GM18508 (cell line): ENCODE results near the gene CTSH.

Experiments
- ATAC-seq: cut with Tn5 transposase; IDR thresholded peaks from one replicate; pipeline ENCODE4 v1.9.1; 2021; ENCODE audit warnings: moderate number of reproducible peaks; ENCODE audit not compliant: insufficient read depth, unreplicated experiment

CTSH gene

GRCh38 chr15:78944669-78945407 lies at the start of gene CTSH:
CTSH (minus strand) TSS chr15:78945046; CDS start chr15:78944981, 65 bp downstream.
- no peak for ATAC-seq

GRCh38 chr15:78993931-78994530 lies 49.2 kb upstream of the CTSH start:
- no peak for ATAC-seq

- ATAC-seq: no peak
Observed at GRCh38 chr15:78993257-78993930, 48.5 kb upstream of the CTSH start.

- ATAC-seq: no peak
Observed at GRCh38 chr15:78992416-78993256, 47.8 kb upstream of the CTSH start.

GRCh38 chr15:78991879-78992278 lies 47.0 kb upstream of the CTSH start:
- no peak for ATAC-seq

- no peak for ATAC-seq
Observed at GRCh38 chr15:78991476-78991875, 46.6 kb upstream of the CTSH start.

GRCh38 chr15:78990278-78990677 lies 45.4 kb upstream of the CTSH start:
- no peak for ATAC-seq

GRCh38 chr15:78989701-78990240 lies 44.9 kb upstream of the CTSH start:
- ATAC-seq: no peak

- peak; percentile 57 for ATAC-seq
Observed at GRCh38 chr15:78988361-78988911, 43.6 kb upstream of the CTSH start.

GRCh38 chr15:78987556-78988360 lies 42.9 kb upstream of the CTSH start:
- no peak for ATAC-seq

- no peak for ATAC-seq
Observed at GRCh38 chr15:78985859-78986475, 41.1 kb upstream of the CTSH start.

GRCh38 chr15:78984041-78984440 lies 39.2 kb upstream of the CTSH start:
- no peak for ATAC-seq

GRCh38 chr15:78983146-78983918 lies 38.5 kb upstream of the CTSH start:
- no peak for ATAC-seq

GRCh38 chr15:78982736-78983135 lies 37.9 kb upstream of the CTSH start:
- no peak for ATAC-seq

GRCh38 chr15:78981532-78982313 lies 36.9 kb upstream of the CTSH start:
- no peak for ATAC-seq

GRCh38 chr15:78979456-78980320 lies 34.8 kb upstream of the CTSH start:
- no peak for ATAC-seq
